ENCODE results near the gene METAP1D.
"Not testable (repeated sequence)": the region's sequence is repeated elsewhere in the genome, so short reads cannot be mapped to it uniquely, and the experiment has no call there.

Gene METAP1D

GRCh38 chr2:172102391-172103359, 102.9 kb downstream of the METAP1D start, which contains the start of gene DLX2:
Gene DLX2, minus strand, starts transcription at chr2:172102900. Its CDS starts 362 bp downstream, at chr2:172102538.
- peak; percentile 67 for DNase-seq (ENCODE audit: low read depth)

GRCh38 chr2:172103471-172104272, 103.9 kb downstream of the METAP1D start:
- DNase-seq (ENCODE audit: low read depth), result peak; percentile 59

GRCh38 chr2:172105471-172106107, 105.8 kb downstream of the METAP1D start:
- no peak for DNase-seq (ENCODE audit: low read depth)

GRCh38 chr2:172106108-172106961, 106.6 kb downstream of the METAP1D start:
- no peak for DNase-seq (ENCODE audit: low read depth)

GRCh38 chr2:172107690-172108586, 108.2 kb downstream of the METAP1D start:
- DNase-seq (ENCODE audit: low read depth), result no peak

- DNase-seq (ENCODE audit: low read depth), result no peak
Observed at GRCh38 chr2:172108587-172108930, 108.8 kb downstream of the METAP1D start.

- DNase-seq (ENCODE audit: low read depth), result no peak
Observed at GRCh38 chr2:172109256-172109987, 109.7 kb downstream of the METAP1D start.

GRCh38 chr2:172109988-172110811, 110.4 kb downstream of the METAP1D start:
- no peak for DNase-seq (ENCODE audit: low read depth)

- DNase-seq (ENCODE audit: low read depth), result no peak
Observed at GRCh38 chr2:172113617-172114016, 113.9 kb downstream of the METAP1D start.

GRCh38 chr2:172114176-172114575, 114.4 kb downstream of the METAP1D start:
- DNase-seq (ENCODE audit: low read depth), result not testable (repeated sequence)

- no peak for DNase-seq (ENCODE audit: low read depth)
Observed at GRCh38 chr2:172114579-172114978, 114.8 kb downstream of the METAP1D start.

- no peak for DNase-seq (ENCODE audit: low read depth)
Observed at GRCh38 chr2:172116107-172116506, 116.4 kb downstream of the METAP1D start.

- no peak for DNase-seq (ENCODE audit: low read depth)
Observed at GRCh38 chr2:172119089-172119488, 119.3 kb downstream of the METAP1D start.

- no peak for DNase-seq (ENCODE audit: low read depth)
Observed at GRCh38 chr2:172120118-172120517, 120.4 kb downstream of the METAP1D start.

GRCh38 chr2:172128484-172128883, 128.7 kb downstream of the METAP1D start:
- no peak for DNase-seq (ENCODE audit: low read depth)

- DNase-seq (ENCODE audit: low read depth), result no peak
Observed at GRCh38 chr2:172129404-172129803, 129.7 kb downstream of the METAP1D start.
